Esophagus squamous epithelium (tissue), 4 donors: Measurements from ENCODE around the gene TUSC7.

Source experiments
- POLR2A ChIP-seq, 4 donors: fragments of 450-650 bp; IDR thresholded peaks; one replicate each; pipeline ENCODE4 v1.6.1; 2017; ENCODE audit warnings: antibody characterized with exemption in 4 of 4, mild to moderate bottlenecking in 4 of 4, moderate library complexity in 3 of 4
- TF ChIP-seq, protein P1 (sequence below), 6 experiments: fragments of 450-650 bp in 4 of 6; fragments of 200-600 bp in 2 of 6; sonication (generic) in 2 of 6; IDR thresholded peaks; one replicate each; pipeline ENCODE4 v1.5.1; 2016 to 2019; ENCODE audit warnings: antibody characterized with exemption in 6 of 6, mild to moderate bottlenecking in 4 of 6, moderate library complexity in 4 of 6

- TF ChIP-seq, protein P1, sequence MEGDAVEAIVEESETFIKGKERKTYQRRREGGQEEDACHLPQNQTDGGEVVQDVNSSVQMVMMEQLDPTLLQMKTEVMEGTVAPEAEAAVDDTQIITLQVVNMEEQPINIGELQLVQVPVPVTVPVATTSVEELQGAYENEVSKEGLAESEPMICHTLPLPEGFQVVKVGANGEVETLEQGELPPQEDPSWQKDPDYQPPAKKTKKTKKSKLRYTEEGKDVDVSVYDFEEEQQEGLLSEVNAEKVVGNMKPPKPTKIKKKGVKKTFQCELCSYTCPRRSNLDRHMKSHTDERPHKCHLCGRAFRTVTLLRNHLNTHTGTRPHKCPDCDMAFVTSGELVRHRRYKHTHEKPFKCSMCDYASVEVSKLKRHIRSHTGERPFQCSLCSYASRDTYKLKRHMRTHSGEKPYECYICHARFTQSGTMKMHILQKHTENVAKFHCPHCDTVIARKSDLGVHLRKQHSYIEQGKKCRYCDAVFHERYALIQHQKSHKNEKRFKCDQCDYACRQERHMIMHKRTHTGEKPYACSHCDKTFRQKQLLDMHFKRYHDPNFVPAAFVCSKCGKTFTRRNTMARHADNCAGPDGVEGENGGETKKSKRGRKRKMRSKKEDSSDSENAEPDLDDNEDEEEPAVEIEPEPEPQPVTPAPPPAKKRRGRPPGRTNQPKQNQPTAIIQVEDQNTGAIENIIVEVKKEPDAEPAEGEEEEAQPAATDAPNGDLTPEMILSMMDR (IDR thresholded peaks at IDR 0.05) = no peak
- TF ChIP-seq POLR2A (IDR thresholded peaks at IDR 0.05) = no peak
Measured at GRCh38 chr3:116707531-116707930, 2.0 kb upstream of the TUSC7 start.
